ENCODE measurements around the gene PCDHA6. TPM values are rescaled to one million over a fixed set of nuclear protein-coding genes. Genes with fewer than 3 reads are reported as not detected.
A peak's percentile ranks its signal among the peaks of the same experiment; 100 is the strongest.
"Not testable (repeated sequence)": the region's sequence is repeated elsewhere in the genome, so short reads cannot be mapped to it uniquely, and the experiment has no call there.

The PCDHA6 gene
- total and polyA plus RNA-seq, 12 donors: 0.14 to 1.1 (median 0.36) TPM; not detected in 1

DNA sequence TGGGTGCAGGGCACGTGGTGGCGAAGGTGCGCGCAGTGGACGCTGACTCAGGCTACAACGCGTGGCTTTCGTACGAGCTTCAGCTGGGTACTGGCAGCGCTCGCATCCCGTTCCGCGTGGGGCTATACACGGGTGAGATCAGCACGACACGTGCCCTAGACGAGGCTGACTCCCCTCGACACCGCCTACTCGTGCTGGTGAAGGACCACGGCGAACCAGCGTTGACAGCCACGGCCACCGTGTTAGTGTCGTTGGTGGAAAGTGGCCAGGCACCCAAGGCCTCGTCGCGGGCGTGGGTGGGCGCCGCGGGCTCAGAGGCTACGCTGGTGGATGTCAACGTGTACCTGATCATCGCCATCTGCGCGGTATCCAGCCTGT lies 31.1 kb upstream of the PCDHA6 start:
- Histone ChIP-seq H3K4me1 (replicated peaks in 1 of 2) (no peaks in the 10 kb centered on the region), H3K9me3 (replicated peaks in 1 of 3) (peaks cover 3 to 17% (median 15%) of the 10 kb centered on the region in 3 donors), H3K36me3 (replicated peaks in 1 of 2) (no peaks in the 10 kb centered on the region), H3K27ac (no peak overlapping the region), H3K4me3 (no peak overlapping the region), H3K27me3 (no peaks in the 10 kb centered on the region)
- DNase-seq: no peak
- 44 to 54% (median 44%) methylated on average over 39 of the region's 39 CpGs; no CpG with 5 or more reads in 1 of the 4 donors for WGBS, 4 donors
- intact Hi-C loops (cut with DNase I): no loop called here
- TF ChIP-seq, protein P1, sequence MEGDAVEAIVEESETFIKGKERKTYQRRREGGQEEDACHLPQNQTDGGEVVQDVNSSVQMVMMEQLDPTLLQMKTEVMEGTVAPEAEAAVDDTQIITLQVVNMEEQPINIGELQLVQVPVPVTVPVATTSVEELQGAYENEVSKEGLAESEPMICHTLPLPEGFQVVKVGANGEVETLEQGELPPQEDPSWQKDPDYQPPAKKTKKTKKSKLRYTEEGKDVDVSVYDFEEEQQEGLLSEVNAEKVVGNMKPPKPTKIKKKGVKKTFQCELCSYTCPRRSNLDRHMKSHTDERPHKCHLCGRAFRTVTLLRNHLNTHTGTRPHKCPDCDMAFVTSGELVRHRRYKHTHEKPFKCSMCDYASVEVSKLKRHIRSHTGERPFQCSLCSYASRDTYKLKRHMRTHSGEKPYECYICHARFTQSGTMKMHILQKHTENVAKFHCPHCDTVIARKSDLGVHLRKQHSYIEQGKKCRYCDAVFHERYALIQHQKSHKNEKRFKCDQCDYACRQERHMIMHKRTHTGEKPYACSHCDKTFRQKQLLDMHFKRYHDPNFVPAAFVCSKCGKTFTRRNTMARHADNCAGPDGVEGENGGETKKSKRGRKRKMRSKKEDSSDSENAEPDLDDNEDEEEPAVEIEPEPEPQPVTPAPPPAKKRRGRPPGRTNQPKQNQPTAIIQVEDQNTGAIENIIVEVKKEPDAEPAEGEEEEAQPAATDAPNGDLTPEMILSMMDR (IDR thresholded peaks at IDR 0.05): no peak
- no peak for TF ChIP-seq POLR2A (IDR thresholded peaks at IDR 0.05)

DNA sequence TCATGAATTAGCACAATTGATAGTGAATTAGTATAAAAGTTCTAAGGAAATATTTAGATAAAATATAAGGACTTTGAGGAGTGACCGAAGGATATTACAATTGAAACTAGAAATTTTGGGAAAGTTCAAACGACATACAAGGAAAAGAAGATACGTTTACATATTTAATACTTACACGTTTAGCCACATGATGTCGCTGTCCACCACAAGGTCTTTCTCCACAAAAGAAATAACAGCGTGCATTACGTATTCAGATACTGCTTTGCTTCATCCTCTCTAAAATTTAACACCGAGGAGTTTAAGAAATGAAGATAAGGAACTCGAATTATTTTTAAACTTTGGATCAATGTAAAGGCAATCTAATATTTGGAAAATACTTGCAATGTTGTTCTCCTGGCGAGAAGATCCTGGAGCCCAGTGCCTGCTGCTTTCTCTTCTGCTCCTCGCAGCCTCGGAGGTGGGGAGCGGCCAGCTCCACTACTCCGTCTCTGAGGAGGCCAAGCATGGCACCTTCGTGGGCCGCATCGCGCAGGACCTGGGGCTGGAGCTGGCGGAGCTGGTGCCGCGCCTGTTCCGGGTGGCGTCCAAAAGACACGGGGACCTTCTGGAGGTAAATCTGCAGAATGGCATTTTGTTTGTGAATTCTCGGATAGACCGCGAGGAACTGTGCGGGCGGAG lies 26.8 kb upstream of the PCDHA6 start, which contains the start of gene PCDHA3:
TSS of gene PCDHA3 (plus strand) at position 242 of the 678 bp plus-strand sequence.
- Histone ChIP-seq H3K4me1 (replicated peaks in 1 of 2) (no peaks in the 10 kb centered on the region), H3K36me3 (replicated peaks in 1 of 2) (no peaks in the 10 kb centered on the region), H3K27me3 (no peaks in the 10 kb centered on the region), H3K9me3 (replicated peaks in 1 of 3) (peaks cover 3 to 17% (median 13%) of the 10 kb centered on the region in 3 donors), H3K27ac (no peak within 1 kb of the TSS), H3K4me3 (peak within 1 kb of the TSS in 1 of 4 donors; percentile 1)
- DNase-seq: no peak
- intact Hi-C loops (cut with DNase I): no loop called here
- TF ChIP-seq POLR2A (IDR thresholded peaks at IDR 0.05): no peak
- TF ChIP-seq, protein P1 (IDR thresholded peaks at IDR 0.05): no peak
- 12 to 20% (median 14%) methylated on average over 13 to 29 of the region's 29 CpGs for WGBS, 4 donors

DNA sequence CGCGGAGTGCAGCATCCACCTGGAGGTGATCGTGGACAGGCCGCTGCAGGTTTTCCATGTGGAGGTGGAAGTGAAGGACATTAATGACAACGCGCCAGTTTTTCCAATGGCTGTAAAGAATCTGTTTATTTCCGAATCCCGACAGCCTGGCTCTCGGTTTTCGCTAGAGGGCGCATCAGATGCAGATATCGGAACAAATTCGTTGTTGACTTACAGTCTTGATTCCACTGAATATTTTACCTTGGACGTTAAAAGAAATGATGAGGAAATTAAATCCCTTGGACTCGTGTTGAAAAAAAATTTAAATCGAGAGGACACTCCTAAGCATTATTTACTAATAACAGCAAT lies 26.3 kb upstream of the PCDHA6 start:
- WGBS, 4 donors: 8 to 26% (median 14%) methylated on average over 12 to 16 of the region's 16 CpGs
- DNase-seq: no peak
- Histone ChIP-seq H3K36me3 (replicated peaks in 1 of 2) (no peaks in the 10 kb centered on the region), H3K4me3 (peak overlapping the region in 1 of 4 donors; percentile 1), H3K4me1 (replicated peaks in 1 of 2) (no peaks in the 10 kb centered on the region), H3K27me3 (no peaks in the 10 kb centered on the region), H3K9me3 (replicated peaks in 1 of 3) (peaks cover 3 to 17% (median 8%) of the 10 kb centered on the region in 3 donors), H3K27ac (no peak overlapping the region)
- intact Hi-C loops (cut with DNase I): no loop called here
- TF ChIP-seq, protein P1 (IDR thresholded peaks at IDR 0.05): no peak
- no peak for TF ChIP-seq POLR2A (IDR thresholded peaks at IDR 0.05)

DNA sequence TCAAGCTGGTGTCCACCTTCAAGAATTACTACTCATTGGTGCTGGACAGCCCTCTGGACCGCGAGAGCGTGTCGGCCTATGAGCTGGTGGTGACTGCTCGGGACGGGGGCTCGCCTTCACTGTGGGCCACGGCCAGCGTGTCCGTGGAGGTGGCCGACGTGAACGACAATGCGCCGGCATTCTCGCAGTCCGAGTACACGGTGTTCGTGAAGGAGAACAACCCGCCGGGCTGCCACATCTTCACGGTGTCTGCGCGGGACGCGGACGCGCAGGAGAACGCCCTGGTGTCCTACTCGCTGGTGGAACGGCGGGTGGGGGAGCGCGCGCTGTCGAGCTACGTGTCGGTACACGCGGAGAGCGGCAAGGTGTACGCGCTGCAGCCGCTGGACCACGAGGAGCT lies 25.4 kb upstream of the PCDHA6 start:
- H3K27me3 ChIP-seq; H3K27ac ChIP-seq; H3K4me1 ChIP-seq (replicated peaks in 1 of 2); H3K4me3 ChIP-seq; DNase-seq; intact Hi-C loops (cut with DNase I); H3K36me3 ChIP-seq (replicated peaks in 1 of 2): not testable (repeated sequence)
- 32 to 66% (median 39%) methylated on average over 5 to 45 of the region's 45 CpGs for WGBS, 4 donors
- H3K9me3 ChIP-seq (replicated peaks in 1 of 3): peaks cover 0 to 17% (median 3%) of the 10 kb centered on the region in 3 donors

DNA sequence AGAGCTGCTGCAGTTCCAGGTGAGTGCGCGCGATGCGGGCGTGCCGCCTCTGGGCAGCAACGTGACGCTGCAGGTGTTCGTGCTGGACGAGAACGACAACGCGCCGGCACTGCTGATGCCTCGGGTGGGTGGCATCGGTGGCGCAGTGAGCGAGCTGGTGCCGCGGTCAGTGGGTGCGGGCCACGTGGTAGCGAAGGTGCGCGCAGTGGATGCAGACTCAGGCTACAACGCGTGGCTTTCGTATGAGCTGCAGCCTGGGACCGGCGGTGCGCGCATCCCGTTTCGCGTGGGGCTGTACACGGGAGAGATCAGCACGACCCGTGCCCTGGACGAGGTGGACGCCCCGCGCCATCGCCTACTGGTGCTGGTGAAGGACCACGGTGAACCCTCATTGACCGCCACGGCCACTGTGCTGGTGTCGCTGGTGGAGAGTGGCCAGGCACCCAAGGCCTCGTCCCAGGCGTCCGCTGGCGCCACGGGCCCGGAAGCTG lies 24.9 kb upstream of the PCDHA6 start:
- Histone ChIP-seq H3K4me3 (no peak overlapping the region), H3K4me1 (replicated peaks in 1 of 2) (no peaks in the 10 kb centered on the region), H3K27ac (no peak overlapping the region), H3K9me3 (replicated peaks in 1 of 3) (peaks cover 0 to 17% (median 3%) of the 10 kb centered on the region in 3 donors), H3K27me3 (no peaks in the 10 kb centered on the region), H3K36me3 (replicated peaks in 1 of 2) (no peaks in the 10 kb centered on the region)
- intact Hi-C loops (cut with DNase I): no loop called here
- WGBS, 4 donors: 32 to 75% (median 41%) methylated on average over 11 to 53 of the region's 53 CpGs
- no peak for TF ChIP-seq POLR2A (IDR thresholded peaks at IDR 0.05)
- TF ChIP-seq, protein P1 (IDR thresholded peaks at IDR 0.05): no peak
- DNase-seq: no peak

Data from adrenal gland (tissue), 12 donors.